Mesendoderm (in vitro differentiated cells): ENCODE results near the gene AIG1.

Source experiments
- DNase-seq: peaks from one replicate; pipeline ENCODE4 v3.0.0; 2013
- H2AK5ac ChIP-seq: 2 replicates; pipeline ENCODE4 v1.6.1; 2013; ENCODE audit warnings: low read length, inconsistent platforms
- H2BK120ac ChIP-seq: 2 replicates; pipeline ENCODE4 v1.6.1; 2013; ENCODE audit warnings: low read depth, mild to moderate bottlenecking, low read length, moderate library complexity, mixed read lengths
- H2BK15ac ChIP-seq: replicated peaks from 2 replicates; pipeline ENCODE4 v1.6.1; 2013; ENCODE audit warnings: low read depth, mild to moderate bottlenecking, moderate library complexity
- H2BK5ac ChIP-seq: 2 replicates; pipeline ENCODE4 v1.6.1; 2013; ENCODE audit warnings: low read length, inconsistent platforms
- H3K18ac ChIP-seq: 2 replicates; pipeline ENCODE4 v1.6.1; 2013; ENCODE audit warnings: mild to moderate bottlenecking, low read length, mixed read lengths
- H3K23ac ChIP-seq: one replicate; pipeline ENCODE4 v1.6.1; 2013; ENCODE audit warnings: low read length
- H3K27ac ChIP-seq: 2 replicates; pipeline ENCODE4 v1.5.1; 2013; ENCODE audit warnings: low read depth, mild to moderate bottlenecking, inconsistent platforms, low read length, moderate library complexity
- H3K27me3 ChIP-seq: 2 replicates; pipeline ENCODE4 v1.6.1; 2013; ENCODE audit warnings: low read length, control low read depth, mild to moderate bottlenecking, inconsistent platforms; ENCODE audit not compliant: insufficient read depth, poor library complexity
- H3K36me3 ChIP-seq: 2 replicates; pipeline ENCODE4 v1.6.1; 2013; ENCODE audit warnings: low read length, inconsistent platforms; ENCODE audit not compliant: control insufficient read depth, insufficient read depth
- H3K4ac ChIP-seq: one replicate; pipeline ENCODE4 v1.6.1; 2013; ENCODE audit warnings: low read depth, mild to moderate bottlenecking, low read length, moderate library complexity
- H3K4me1 ChIP-seq: 2 replicates; pipeline ENCODE4 v1.6.1; 2013; ENCODE audit warnings: low read depth, low read length, inconsistent platforms; ENCODE audit not compliant: control insufficient read depth
- H3K4me2 ChIP-seq: 2 replicates; pipeline ENCODE4 v1.6.1; 2013; ENCODE audit warnings: low read length
- H3K4me3 ChIP-seq: 2 replicates; pipeline ENCODE4 v1.5.1; 2013; ENCODE audit warnings: mild to moderate bottlenecking, low read length
- H3K56ac ChIP-seq: one replicate; pipeline ENCODE4 v1.6.1; 2013; ENCODE audit warnings: low read length
- H3K79me1 ChIP-seq: 2 replicates; pipeline ENCODE4 v1.6.1; 2013; ENCODE audit warnings: low read length, inconsistent platforms
- H3K79me2 ChIP-seq: 2 replicates; pipeline ENCODE4 v1.6.1; 2013; ENCODE audit warnings: mild to moderate bottlenecking, low read length; ENCODE audit not compliant: control insufficient read depth, insufficient read depth
- H3K9ac ChIP-seq: 2 replicates; pipeline ENCODE4 v1.6.1; 2013; ENCODE audit warnings: low read length, inconsistent platforms
- H4K5ac ChIP-seq: one replicate; pipeline ENCODE4 v1.6.1; 2013; ENCODE audit warnings: low read length
- H4K8ac ChIP-seq: one replicate; pipeline ENCODE4 v1.6.1; 2013; ENCODE audit warnings: low read depth, mild to moderate bottlenecking, control low read depth, low read length, moderate library complexity
- WGBS: extraction: QIAGEN DNeasy Blood & Tissue Kit; methylation state at CpG from one replicate; pipeline ENCODE4 v1.1.7; 2013; ENCODE audit warnings: low lambda C conversion rate, missing lambda C conversion rate; ENCODE audit not compliant: insufficient coverage; ENCODE audit errors: extremely low coverage; 5-methylcytosine and 5-hydroxymethylcytosine counted together

Gene AIG1

DNA sequence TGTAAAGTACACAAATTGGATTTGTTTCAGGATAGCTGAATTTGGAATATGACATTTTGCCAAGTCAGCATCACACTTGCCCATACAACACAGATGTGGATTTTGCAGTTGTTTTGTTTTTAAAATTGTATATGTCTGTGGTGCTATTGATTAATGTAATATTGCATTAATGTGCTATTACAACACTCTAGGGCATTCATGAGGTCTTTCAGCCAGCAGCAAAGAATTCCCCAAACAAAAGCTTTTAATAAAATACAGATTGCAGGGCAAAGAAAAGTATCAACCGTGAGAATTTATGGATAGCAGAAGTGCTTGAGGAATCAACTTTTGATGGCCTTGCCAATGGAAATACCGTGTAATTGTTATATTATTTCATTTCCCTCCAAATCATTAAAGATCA lies 144.9 kb downstream of the AIG1 start:
- H4K5ac ChIP-seq = no peak overlapping the region
- no peak overlapping the region for H3K27ac ChIP-seq
- H3K9ac ChIP-seq = no peak overlapping the region
- DNase-seq = no peak
- H3K4me1 ChIP-seq = no peaks in the 10 kb centered on the region
- no peak overlapping the region for H2AK5ac ChIP-seq
- no peak overlapping the region for H2BK5ac ChIP-seq
- no peak overlapping the region for H2BK15ac ChIP-seq
- H4K8ac ChIP-seq = no peak overlapping the region
- no peak overlapping the region for H3K18ac ChIP-seq
- no peak overlapping the region for H3K4me2 ChIP-seq
- no peaks in the 10 kb centered on the region for H3K27me3 ChIP-seq
- no peak overlapping the region for H3K56ac ChIP-seq
- no peaks in the 10 kb centered on the region for H3K79me2 ChIP-seq
- H2BK120ac ChIP-seq = no peak overlapping the region
- no peaks in the 10 kb centered on the region for H3K79me1 ChIP-seq
- no CpG with 5 or more reads among the region's 2 CpGs for WGBS
- no peak overlapping the region for H3K4me3 ChIP-seq
- no peaks in the 10 kb centered on the region for H3K36me3 ChIP-seq
- H3K4ac ChIP-seq = no peak overlapping the region
- H3K23ac ChIP-seq = no peak overlapping the region

GRCh38 chr6:143205991-143206390 lies 145.3 kb downstream of the AIG1 start:
- WGBS = no CpG with 5 or more reads among the region's 2 CpGs
- H2BK15ac ChIP-seq = no peak overlapping the region
- H2BK5ac ChIP-seq = no peak overlapping the region
- H3K27me3 ChIP-seq = no peaks in the 10 kb centered on the region
- no peak overlapping the region for H4K8ac ChIP-seq
- no peak overlapping the region for H3K23ac ChIP-seq
- no peaks in the 10 kb centered on the region for H3K79me1 ChIP-seq
- DNase-seq = no peak
- H3K4me1 ChIP-seq = no peaks in the 10 kb centered on the region
- no peak overlapping the region for H3K4me2 ChIP-seq
- H3K36me3 ChIP-seq = no peaks in the 10 kb centered on the region
- no peak overlapping the region for H3K56ac ChIP-seq
- H3K18ac ChIP-seq = no peak overlapping the region
- H4K5ac ChIP-seq = no peak overlapping the region
- no peak overlapping the region for H3K27ac ChIP-seq
- no peak overlapping the region for H3K9ac ChIP-seq
- no peak overlapping the region for H2BK120ac ChIP-seq
- no peak overlapping the region for H3K4me3 ChIP-seq
- no peak overlapping the region for H3K4ac ChIP-seq
- H3K79me2 ChIP-seq = no peaks in the 10 kb centered on the region
- H2AK5ac ChIP-seq = no peak overlapping the region

GRCh38 chr6:143206550-143206949 lies 145.9 kb downstream of the AIG1 start:
- Histone ChIP-seq H3K4ac (no peak overlapping the region), H2BK5ac (no peak overlapping the region), H2AK5ac (no peak overlapping the region), H3K56ac (no peak overlapping the region), H3K23ac (no peak overlapping the region), H3K18ac (no peak overlapping the region), H3K27ac (no peak overlapping the region), H3K4me3 (no peak overlapping the region), H2BK15ac (no peak overlapping the region), H4K8ac (no peak overlapping the region), H3K27me3 (no peaks in the 10 kb centered on the region), H3K9ac (no peak overlapping the region), H2BK120ac (no peak overlapping the region), H4K5ac (no peak overlapping the region), H3K79me1 (no peaks in the 10 kb centered on the region), H3K4me1 (no peaks in the 10 kb centered on the region), H3K36me3 (no peaks in the 10 kb centered on the region), H3K79me2 (no peaks in the 10 kb centered on the region), H3K4me2 (no peak overlapping the region)
- WGBS = no CpG with 5 or more reads among the region's 1 CpG
- DNase-seq = no peak

DNA sequence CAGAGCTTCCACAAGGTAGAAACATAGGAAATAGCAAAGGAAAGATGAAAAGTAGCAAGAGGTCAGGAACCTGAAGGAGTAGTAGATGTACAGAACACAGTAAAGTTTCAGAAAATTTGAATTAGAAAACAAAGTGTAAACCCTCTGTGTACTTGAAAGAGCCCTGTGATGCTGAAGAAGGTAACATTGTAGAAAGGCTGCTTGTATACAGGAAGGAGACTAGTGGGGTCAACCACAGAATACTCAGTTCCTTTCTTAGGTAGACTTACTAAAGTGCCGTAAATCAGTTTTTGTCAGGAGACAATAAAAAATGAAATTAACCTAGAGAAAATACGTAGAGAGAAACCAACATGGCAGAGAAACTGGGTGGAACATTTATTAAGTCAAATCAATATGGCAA lies 149.7 kb downstream of the AIG1 start:
- H3K4me1 ChIP-seq = no peaks in the 10 kb centered on the region
- no peak overlapping the region for H4K8ac ChIP-seq
- no CpG with 5 or more reads among the region's 2 CpGs for WGBS
- no peak overlapping the region for H3K4me2 ChIP-seq
- H3K23ac ChIP-seq = no peak overlapping the region
- no peak overlapping the region for H2BK15ac ChIP-seq
- no peak overlapping the region for H3K4ac ChIP-seq
- no peaks in the 10 kb centered on the region for H3K79me1 ChIP-seq
- DNase-seq = no peak
- H3K27me3 ChIP-seq = no peaks in the 10 kb centered on the region
- no peak overlapping the region for H3K56ac ChIP-seq
- H2BK5ac ChIP-seq = no peak overlapping the region
- H3K79me2 ChIP-seq = no peaks in the 10 kb centered on the region
- H3K18ac ChIP-seq = no peak overlapping the region
- H3K36me3 ChIP-seq = no peaks in the 10 kb centered on the region
- H3K9ac ChIP-seq = no peak overlapping the region
- H3K4me3 ChIP-seq = no peak overlapping the region
- H4K5ac ChIP-seq = no peak overlapping the region
- H2BK120ac ChIP-seq = no peak overlapping the region
- H3K27ac ChIP-seq = no peak overlapping the region
- H2AK5ac ChIP-seq = no peak overlapping the region

DNA sequence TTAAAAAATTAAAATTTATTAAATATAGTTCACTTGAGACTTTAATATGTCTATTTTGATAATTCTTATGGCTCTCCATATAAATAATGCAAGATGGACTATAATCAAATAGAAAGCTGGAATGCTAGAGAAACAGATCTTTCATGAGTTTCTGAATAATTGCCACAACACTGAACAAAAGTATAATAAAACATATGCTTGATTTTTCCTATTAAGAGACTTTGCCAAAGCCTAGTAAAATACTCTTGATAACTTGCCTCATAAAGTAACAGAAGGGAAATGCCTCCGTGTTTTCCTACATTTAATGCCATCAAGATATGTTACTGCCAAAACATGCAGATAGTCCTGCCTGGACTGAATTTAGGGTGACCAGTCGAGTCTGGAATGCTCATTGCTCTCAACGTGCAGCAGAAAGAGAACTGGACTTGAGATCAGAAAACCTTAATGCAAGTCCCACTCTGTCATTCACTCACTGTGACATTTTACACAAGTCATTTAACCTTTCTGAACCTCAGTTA lies 153.2 kb downstream of the AIG1 start:
- Histone ChIP-seq H3K79me2 (no peaks in the 10 kb centered on the region), H3K23ac (no peak overlapping the region), H3K27ac (no peak overlapping the region), H3K56ac (no peak overlapping the region), H3K4me1 (no peaks in the 10 kb centered on the region), H3K27me3 (no peaks in the 10 kb centered on the region), H3K4ac (no peak overlapping the region), H3K79me1 (no peaks in the 10 kb centered on the region), H2BK5ac (no peak overlapping the region), H2BK15ac (no peak overlapping the region), H3K4me2 (no peak overlapping the region), H2BK120ac (no peak overlapping the region), H3K18ac (no peak overlapping the region), H3K9ac (no peak overlapping the region), H3K36me3 (no peaks in the 10 kb centered on the region), H4K8ac (no peak overlapping the region), H3K4me3 (no peak overlapping the region), H2AK5ac (no peak overlapping the region), H4K5ac (no peak overlapping the region)
- no CpG with 5 or more reads among the region's 3 CpGs for WGBS
- DNase-seq = no peak

GRCh38 chr6:143215363-143215762 lies 154.7 kb downstream of the AIG1 start:
- H4K8ac ChIP-seq = no peak overlapping the region
- H3K9ac ChIP-seq = no peak overlapping the region
- no peaks in the 10 kb centered on the region for H3K79me2 ChIP-seq
- no peak for DNase-seq
- H2BK15ac ChIP-seq = no peak overlapping the region
- H3K27me3 ChIP-seq = no peaks in the 10 kb centered on the region
- no peaks in the 10 kb centered on the region for H3K79me1 ChIP-seq
- H4K5ac ChIP-seq = no peak overlapping the region
- no peaks in the 10 kb centered on the region for H3K36me3 ChIP-seq
- no peak overlapping the region for H2BK120ac ChIP-seq
- no peak overlapping the region for H2AK5ac ChIP-seq
- no peak overlapping the region for H3K18ac ChIP-seq
- no peak overlapping the region for H3K27ac ChIP-seq
- H3K4me1 ChIP-seq = no peaks in the 10 kb centered on the region
- no peak overlapping the region for H3K56ac ChIP-seq
- WGBS = no CpG with 5 or more reads among the region's 2 CpGs
- no peak overlapping the region for H3K4me2 ChIP-seq
- H3K4ac ChIP-seq = no peak overlapping the region
- H3K23ac ChIP-seq = no peak overlapping the region
- no peak overlapping the region for H3K4me3 ChIP-seq
- no peak overlapping the region for H2BK5ac ChIP-seq
